Measurements from ENCODE around the gene P3H2. TPM values are rescaled to one million over a fixed set of nuclear protein-coding genes. Genes with fewer than 3 reads are reported as not detected.

The P3H2 gene
- total RNA-seq, 1 experiment from 2014 or later = 17.1 TPM

DNA sequence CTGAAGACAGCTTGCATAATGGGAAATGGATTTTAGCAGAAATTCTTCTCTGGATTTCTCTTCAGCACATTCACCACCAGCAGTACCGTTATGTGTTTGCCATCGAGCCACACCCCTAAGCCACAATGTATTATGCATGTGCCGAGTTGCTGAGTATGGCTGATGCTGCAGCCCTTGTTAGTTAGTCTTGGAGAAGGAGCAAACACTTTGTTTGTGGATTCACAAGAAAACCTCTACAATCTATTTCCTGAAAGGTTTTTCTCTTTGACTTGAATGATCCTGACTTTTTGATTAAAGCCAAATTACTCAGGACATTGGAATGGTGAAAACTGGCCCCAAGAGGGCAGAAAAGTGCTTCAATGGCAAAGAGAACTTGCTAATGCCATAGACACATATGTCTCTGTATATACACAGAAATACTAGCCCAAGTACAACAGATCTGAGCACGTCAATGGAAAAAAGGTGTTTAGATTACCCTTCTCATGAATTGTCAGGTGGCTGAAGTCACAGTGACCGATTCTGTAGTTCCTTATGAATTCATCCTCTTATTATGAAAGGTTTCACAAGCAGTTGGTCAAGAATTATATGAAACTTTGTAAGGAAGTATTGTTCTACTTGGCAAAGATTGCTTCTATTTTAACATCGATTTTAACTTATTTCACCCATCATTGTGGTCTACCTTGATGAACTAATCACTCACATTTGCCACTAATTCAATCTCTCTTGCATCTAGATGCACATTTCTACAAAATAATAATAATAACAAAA lies 103.0 kb downstream of the P3H2 start:
- DNase-seq (ENCODE audit: low read depth) = peak; percentile 80

DNA sequence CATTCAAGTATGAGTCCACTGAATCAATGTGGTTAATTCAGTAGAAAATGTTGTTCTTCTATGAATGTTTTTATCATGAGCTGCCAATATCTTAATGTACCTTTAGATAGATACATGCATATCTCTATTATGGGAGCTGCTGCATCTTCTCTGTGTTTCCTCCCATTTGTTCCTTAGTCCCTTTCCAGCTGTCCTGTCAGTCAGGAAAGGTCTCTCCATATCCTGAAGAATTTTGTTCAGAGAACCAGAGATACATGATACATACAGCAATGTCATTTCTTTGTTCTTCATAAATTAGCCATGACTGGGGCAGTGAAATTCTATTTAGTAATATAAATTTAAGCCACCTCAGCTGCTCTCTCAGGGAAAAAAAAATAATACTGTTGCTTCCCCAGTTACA lies 103.7 kb downstream of the P3H2 start:
- DNase-seq (ENCODE audit: low read depth) = no peak

GRCh38 chr3:190014940-190015339 lies 105.8 kb downstream of the P3H2 start:
- no peak for DNase-seq (ENCODE audit: low read depth)

- DNase-seq (ENCODE audit: low read depth) = peak; percentile 65
Measured at GRCh38 chr3:190013943-190014924, 106.5 kb downstream of the P3H2 start.

DNA sequence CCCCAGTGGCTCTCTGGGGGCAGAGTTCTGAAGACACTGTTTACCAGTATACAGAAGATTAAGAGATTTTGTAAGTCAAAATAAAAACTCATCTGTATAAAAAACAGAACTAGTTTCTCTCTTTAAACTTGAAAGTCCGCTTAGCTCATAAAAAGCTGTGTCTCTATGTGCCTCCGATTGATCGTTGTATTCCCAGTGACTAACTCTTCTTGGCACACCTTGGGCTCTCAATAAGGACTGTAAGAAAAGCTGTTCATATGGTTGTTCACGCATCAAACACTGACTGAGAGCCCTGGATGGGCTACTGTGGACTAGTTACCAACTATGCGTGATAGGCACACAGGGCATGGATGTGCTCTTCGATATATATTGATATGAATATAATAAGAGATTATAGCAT lies 107.9 kb downstream of the P3H2 start:
- peak; percentile 42 for DNase-seq (ENCODE audit: low read depth)

GRCh38 chr3:190012314-190012782 lies 108.3 kb downstream of the P3H2 start:
- peak; percentile 81 for DNase-seq (ENCODE audit: low read depth)

DNA sequence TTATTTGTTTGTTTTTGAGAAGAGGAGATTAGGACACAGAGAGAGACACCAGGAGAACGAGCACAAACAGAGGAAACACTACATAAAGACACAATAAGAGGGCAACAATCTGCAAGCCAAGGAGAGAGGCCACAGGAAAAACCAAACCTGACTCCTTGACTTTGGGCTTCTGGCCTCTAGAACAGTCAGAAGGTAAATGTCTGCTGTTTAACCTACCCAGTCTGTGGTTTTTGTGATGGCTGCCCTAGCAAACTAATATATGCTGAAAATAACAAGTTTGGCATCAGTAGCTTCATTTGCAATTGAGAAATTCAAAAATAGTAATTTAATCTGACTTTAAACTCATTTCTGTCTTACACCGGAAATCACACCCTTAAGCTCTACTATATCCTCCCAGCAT lies 110.2 kb downstream of the P3H2 start:
- no peak for DNase-seq (ENCODE audit: low read depth)

GRCh38 chr3:190009614-190010013 lies 111.1 kb downstream of the P3H2 start:
- no peak for DNase-seq (ENCODE audit: low read depth)

GRCh38 chr3:190008432-190008831 lies 112.3 kb downstream of the P3H2 start:
- no peak for DNase-seq (ENCODE audit: low read depth)

GRCh38 chr3:190005343-190006113 lies 115.2 kb downstream of the P3H2 start:
- DNase-seq (ENCODE audit: low read depth) = no peak

- no peak for DNase-seq (ENCODE audit: low read depth)
Measured at GRCh38 chr3:190004656-190005055, 116.0 kb downstream of the P3H2 start.

DNA sequence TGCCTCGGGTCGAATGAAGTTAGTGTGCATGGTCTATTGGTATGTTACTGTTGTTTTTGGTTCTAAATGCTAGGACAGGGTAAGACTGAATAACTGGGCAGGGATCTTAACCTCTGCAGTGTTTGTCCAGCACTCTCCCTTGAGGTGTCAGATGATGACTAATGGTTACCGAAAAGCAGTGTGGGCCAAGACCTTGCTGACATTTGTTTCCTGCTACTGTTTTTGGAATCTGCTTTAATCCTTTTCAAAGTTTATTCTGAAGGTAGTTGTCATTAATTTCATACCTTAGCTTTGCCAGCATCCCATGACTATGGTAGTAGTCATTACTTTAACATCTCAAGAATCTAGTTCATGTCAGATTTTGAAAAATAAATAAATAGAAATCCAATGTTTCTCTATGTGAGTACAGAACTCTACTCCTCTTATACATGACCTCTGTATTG lies 117.0 kb downstream of the P3H2 start:
- DNase-seq (ENCODE audit: low read depth) = peak; percentile 83

- DNase-seq (ENCODE audit: low read depth) = no peak
Measured at GRCh38 chr3:190003068-190003467, 117.6 kb downstream of the P3H2 start.

GRCh38 chr3:190001426-190001825 lies 119.3 kb downstream of the P3H2 start:
- DNase-seq (ENCODE audit: low read depth) = peak; percentile 46

- DNase-seq (ENCODE audit: low read depth) = no peak
Measured at GRCh38 chr3:190000861-190001196, 119.9 kb downstream of the P3H2 start.

DNA sequence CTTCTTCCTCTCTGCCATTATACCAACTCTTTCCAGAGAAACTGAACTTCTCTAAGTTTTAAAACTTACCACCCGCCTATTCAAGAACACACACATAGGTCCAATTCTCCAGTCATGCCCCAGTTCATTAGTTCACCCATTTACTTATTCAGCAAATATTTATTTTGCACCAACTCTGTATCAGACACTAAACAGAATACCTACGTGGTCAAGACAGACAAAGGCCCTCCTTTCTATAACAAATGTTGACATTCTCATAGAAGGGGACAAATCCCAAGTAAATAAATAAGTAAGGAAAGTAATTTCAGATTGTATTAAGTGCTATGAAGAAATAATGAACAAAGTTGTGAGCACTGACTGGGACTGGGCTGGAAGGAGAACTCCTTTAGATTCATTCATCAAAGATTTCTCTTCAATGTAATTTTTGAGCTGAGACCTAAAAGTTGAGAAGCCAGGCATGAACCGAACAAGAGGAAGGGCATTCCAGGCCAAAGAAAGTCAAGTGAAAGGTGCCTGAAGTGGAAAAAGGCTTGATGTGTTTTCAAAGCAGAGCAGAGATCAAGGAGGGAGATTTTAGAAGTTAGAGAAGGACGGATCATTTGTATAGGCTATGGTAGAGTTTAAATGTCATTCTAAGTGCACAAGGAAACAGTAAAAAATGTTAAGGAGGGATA lies 120.4 kb downstream of the P3H2 start:
- DNase-seq (ENCODE audit: low read depth) = no peak

DNA sequence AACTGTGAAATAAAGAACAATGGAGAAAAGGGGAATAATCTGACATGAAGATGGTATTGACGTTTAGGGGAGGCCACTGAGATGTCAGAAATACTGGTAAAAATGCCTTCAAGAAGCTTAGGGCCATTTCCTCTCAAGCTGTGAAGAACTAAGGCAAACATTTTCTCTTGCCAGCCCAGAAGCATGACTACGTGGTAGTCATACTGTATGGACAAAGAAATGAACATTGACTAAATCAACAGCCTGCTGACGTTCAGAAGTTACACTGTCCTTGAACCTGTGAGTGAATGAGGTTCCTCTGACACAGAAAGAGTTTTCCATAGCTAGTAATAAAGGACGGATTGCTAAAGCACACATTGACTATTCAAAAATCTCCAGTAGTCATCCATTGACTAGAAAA lies 121.0 kb downstream of the P3H2 start:
- no peak for DNase-seq (ENCODE audit: low read depth)

DNA sequence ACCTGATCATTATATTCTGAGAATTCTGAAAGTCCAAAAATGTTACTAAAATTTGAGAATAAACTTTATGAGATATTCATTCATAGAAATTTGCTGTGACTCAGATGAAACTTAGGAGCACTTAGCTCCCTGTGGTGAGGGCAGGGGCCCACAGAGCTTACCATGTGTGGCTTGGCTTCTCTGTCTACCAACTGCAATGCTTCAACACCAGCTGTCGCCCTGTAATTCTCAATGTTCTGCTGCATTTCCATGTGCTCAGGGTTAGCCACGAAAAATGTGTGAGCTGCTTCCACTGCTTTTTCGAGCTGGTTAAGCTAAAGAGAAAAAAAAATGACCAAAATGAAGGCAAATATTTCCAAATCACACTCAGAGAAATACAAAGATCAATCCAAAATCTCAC lies 125.6 kb downstream of the P3H2 start:
- DNase-seq (ENCODE audit: low read depth) = peak; percentile 76

- no peak for DNase-seq (ENCODE audit: low read depth)
Measured at GRCh38 chr3:189990826-189991225, 129.9 kb downstream of the P3H2 start.

- no peak for DNase-seq (ENCODE audit: low read depth)
Measured at GRCh38 chr3:189988854-189989253, 131.8 kb downstream of the P3H2 start.

DNA sequence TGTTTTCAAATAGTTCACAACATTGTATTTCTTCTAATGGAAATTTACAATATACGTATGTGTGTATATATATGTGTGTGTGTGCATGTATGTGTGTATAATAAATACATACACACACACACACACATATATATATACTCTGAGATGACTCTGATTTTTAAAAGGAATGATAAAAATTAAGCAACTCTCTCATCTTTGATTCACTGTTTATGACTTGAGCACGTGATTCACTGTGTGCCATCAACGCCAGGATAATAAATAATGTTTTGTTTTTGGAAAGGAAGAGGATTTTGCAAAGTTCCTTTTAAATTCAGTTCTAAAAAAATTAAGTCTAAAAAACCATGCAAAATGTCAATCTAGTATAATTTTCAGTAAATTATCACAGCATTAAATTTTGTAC lies 132.4 kb downstream of the P3H2 start:
- no peak for DNase-seq (ENCODE audit: low read depth)
